ENCODE measurements around the gene MEF2A. TPM values are rescaled to one million over a fixed set of nuclear protein-coding genes. Genes with fewer than 3 reads are reported as not detected.

The MEF2A gene
- total and polyA plus RNA-seq, 2 experiments from 2014 or later: 91.7 to 556 TPM

GRCh38 chr15:99673111-99673510 is 107.3 kb downstream of the MEF2A start:
- Histone ChIP-seq H3K27ac (no peak overlapping the region), H3K36me3 (peaks cover 52% of the 10 kb centered on the region), H3K4me3 (no peak overlapping the region), H3K27me3 (no peaks in the 10 kb centered on the region), H3K4me1 (ENCODE audit: low read depth) (peaks cover 39% of the 10 kb centered on the region), H3K9me3 (ENCODE audit: low read depth) (no peaks in the 10 kb centered on the region)
- no peak for TF ChIP-seq CTCF (IDR thresholded peaks at IDR 0.05; ENCODE audit: low read depth, low read length)
- no peak for DNase-seq (ENCODE audit: low read depth in 1 of 2, low spot score in 1 of 2)

- DNase-seq (ENCODE audit: low read depth in 1 of 2, low spot score in 1 of 2): no peak
- peak overlapping the region; percentile 71 for H3K27ac ChIP-seq
- no peaks in the 10 kb centered on the region for H3K9me3 ChIP-seq (ENCODE audit: low read depth)
- H3K36me3 ChIP-seq: peaks cover 63% of the 10 kb centered on the region
- peaks cover 31% of the 10 kb centered on the region for H3K4me1 ChIP-seq (ENCODE audit: low read depth)
- no peaks in the 10 kb centered on the region for H3K27me3 ChIP-seq
- TF ChIP-seq CTCF (IDR thresholded peaks at IDR 0.05; ENCODE audit: low read depth, low read length): no peak
- H3K4me3 ChIP-seq: no peak overlapping the region
These were observed 108.5 kb downstream of the MEF2A start for GRCh38 chr15:99674279-99674678.

- TF ChIP-seq CTCF (IDR thresholded peaks at IDR 0.05; ENCODE audit: low read depth, low read length): no peak
These were observed 111.9 kb downstream of the MEF2A start for GRCh38 chr15:99677540-99678134.

GRCh38 chr15:99680276-99680675 is 114.5 kb downstream of the MEF2A start:
- H3K36me3 ChIP-seq: peaks cover 64% of the 10 kb centered on the region
- no peaks in the 10 kb centered on the region for H3K4me1 ChIP-seq (ENCODE audit: low read depth)
- H3K27ac ChIP-seq: peak overlapping the region; percentile 66
- no peak for TF ChIP-seq CTCF (IDR thresholded peaks at IDR 0.05; ENCODE audit: low read depth, low read length)
- H3K9me3 ChIP-seq (ENCODE audit: low read depth): no peaks in the 10 kb centered on the region
- DNase-seq (ENCODE audit: low read depth in 1 of 2, low spot score in 1 of 2): no peak
- H3K27me3 ChIP-seq: no peaks in the 10 kb centered on the region
- H3K4me3 ChIP-seq: no peak overlapping the region

More at GRCh38 chr15:99677540-99678134, 111.9 kb downstream of the MEF2A start:
- Histone ChIP-seq H3K4me3 (no peak overlapping the region), H3K4me1 (ENCODE audit: low read depth) (peaks cover 6% of the 10 kb centered on the region), H3K36me3 (peaks cover 73% of the 10 kb centered on the region), H3K27ac (no peak overlapping the region), H3K9me3 (ENCODE audit: low read depth) (no peaks in the 10 kb centered on the region), H3K27me3 (no peaks in the 10 kb centered on the region)
- DNase-seq (ENCODE audit: low read depth in 1 of 2, low spot score in 1 of 2): no peak

GRCh38 chr15:99681990-99682389 is 116.2 kb downstream of the MEF2A start:
- Histone ChIP-seq H3K27ac (peak overlapping the region; percentile 66), H3K36me3 (peaks cover 51% of the 10 kb centered on the region), H3K4me3 (no peak overlapping the region), H3K9me3 (ENCODE audit: low read depth) (no peaks in the 10 kb centered on the region), H3K4me1 (ENCODE audit: low read depth) (no peaks in the 10 kb centered on the region), H3K27me3 (no peaks in the 10 kb centered on the region)
- DNase-seq (ENCODE audit: low read depth in 1 of 2, low spot score in 1 of 2): no peak
- no peak for TF ChIP-seq CTCF (IDR thresholded peaks at IDR 0.05; ENCODE audit: low read depth, low read length)

Measured in cardiac muscle cell (in vitro differentiated cells and primary cell).